Measurements from ENCODE around the gene SMIM23.

- TF ChIP-seq CTCF (conservative IDR thresholded peaks at IDR 0.05; ENCODE audit: low read depth in 2 of 2) (no peak), EZH2 (IDR thresholded peaks at IDR 0.05; ENCODE audit: low read depth, unreplicated experiment) (no peak), ZNF462 (CRISPR knock-in tag; IDR thresholded peaks at IDR 0.05) (no peak)
Measured at GRCh38 chr5:171823269-171823668, 37.7 kb downstream of the SMIM23 start.
